GM12872 (cell line): Measurements from ENCODE around the gene CTTN.

Experiments used
- CTCF ChIP-seq: IDR thresholded peaks from 3 replicates; pipeline ENCODE4 v1.5.1; 2011; ENCODE audit warnings: low read depth, mild to moderate bottlenecking, low read length, moderate library complexity; ENCODE audit not compliant: insufficient read depth

CTTN gene

DNA sequence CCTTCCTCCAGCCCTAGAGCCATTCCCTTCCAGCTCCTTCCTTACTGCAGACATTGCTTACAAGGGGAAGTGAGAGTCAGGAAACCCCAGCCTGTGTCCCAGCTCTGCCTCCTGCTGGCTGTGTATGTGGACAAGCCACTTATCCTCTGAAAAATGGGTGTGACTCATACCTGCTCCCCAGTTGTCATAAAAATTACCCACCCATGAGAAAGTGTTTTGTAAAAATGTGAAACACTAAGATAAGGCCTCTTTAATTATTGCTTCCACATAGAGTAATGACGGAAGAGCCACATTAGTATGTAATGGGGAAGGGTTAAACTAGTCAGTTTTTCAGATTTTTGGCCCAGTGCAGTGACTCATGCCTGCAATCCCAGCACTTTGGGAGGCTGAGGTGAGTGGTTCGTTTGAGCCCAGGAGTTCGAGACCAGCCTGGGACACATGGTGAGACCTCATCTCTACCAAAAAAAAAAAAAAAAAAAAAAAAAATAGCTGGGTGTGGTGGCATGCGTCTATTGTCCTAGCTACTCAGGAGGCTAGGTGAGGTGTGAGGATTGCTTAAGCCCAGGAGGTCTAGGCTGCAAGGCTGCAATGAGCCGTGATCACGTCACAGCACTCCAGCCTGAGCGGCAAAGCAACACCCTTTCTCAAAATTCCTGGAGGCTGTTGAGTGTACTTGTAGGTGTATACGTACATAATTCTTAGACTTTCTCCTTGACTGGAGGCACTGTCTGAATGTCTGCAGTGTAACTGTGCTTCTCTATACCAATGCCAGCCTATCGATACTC is 84.9 kb downstream of the CTTN start:
- TF ChIP-seq CTCF: peak; percentile 59

DNA sequence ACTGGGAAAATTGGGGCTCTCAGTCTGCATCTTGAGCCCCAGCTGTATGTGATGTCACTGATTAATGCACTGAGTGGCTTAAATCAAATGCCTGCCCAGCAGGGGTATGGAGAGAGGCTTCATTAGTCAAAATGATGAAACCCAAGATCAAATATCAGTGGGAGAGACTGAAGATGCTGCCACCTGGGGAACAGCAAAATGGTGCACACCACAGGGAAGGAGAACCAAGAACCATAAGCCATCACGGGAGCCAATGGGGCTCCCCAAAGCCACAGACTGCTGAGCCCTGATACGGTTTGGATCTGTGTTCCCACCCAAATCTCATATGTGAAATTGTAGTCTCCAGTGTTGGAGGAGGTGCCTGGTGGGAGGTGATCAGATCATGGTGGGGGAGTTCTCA is 85.6 kb downstream of the CTTN start:
- TF ChIP-seq CTCF: no peak

DNA sequence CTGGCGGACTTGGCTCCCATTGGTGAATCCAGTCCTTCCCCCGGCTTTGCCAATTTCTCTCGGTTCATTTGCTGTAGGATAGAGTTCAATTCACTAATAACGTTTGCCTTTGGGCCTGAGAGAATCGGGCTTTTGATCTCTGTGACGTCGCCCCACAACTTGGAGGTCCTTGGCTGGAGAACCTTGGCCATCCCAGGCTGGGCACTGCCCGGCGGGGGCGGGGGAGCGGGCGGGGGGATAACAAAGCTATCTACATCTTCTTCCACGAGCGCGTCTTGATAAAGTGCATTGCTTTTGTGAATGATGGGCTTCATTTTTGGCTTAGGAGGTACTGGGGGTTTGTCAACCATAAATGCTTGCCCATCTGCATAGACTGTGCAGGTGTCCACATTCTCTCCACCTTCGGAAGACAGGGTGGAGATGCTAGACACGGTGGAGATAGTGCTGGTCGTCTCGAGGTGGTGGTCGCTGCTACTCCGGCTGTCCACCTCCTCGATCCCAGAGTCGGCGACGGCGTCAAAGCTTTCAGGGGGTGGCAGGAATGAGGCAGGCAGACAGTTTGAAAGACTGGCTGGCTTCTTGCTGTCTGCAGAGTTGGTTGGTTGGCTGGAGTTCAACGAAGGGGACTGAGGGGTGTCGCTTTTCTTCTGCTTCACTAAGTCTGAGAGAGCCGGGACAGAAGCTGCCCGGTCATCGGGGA is 87.1 kb downstream of the CTTN start:
- TF ChIP-seq CTCF: no peak

GRCh38 chr11:70486026-70486415 is 87.7 kb downstream of the CTTN start:
- no peak for TF ChIP-seq CTCF
